Upper lobe of left lung (tissue), 6 donors: ENCODE results near the gene RPRD1B. TPM values are rescaled to one million over a fixed set of nuclear protein-coding genes. Genes with fewer than 3 reads are reported as not detected.
A peak's percentile ranks its signal among the peaks of the same experiment; 100 is the strongest.

Source experiments
- ATAC-seq, 2 donors: fragments of 200-7000 bp; cut with Tn5 transposase; one replicate each; pipeline ENCODE4 v1.9.1; 2022; ENCODE audit warnings: mild to moderate bottlenecking in 2 of 2, moderate library complexity in 2 of 2; ENCODE audit not compliant: low FRiP score in 2 of 2
- DNase-seq, 2 donors: peaks; one replicate each; pipeline ENCODE4 v3.0.0-alpha.2; 2019 to 2020
- H3K27ac ChIP-seq, 4 donors: fragments of 200-600 bp; sonication (generic); one replicate each; pipeline ENCODE4 v1.5.1; 2016 to 2019
- H3K27me3 ChIP-seq, 4 donors: fragments of 200-600 bp; sonication (generic); one replicate each; pipeline ENCODE4 v1.5.1; 2017 to 2019
- H3K36me3 ChIP-seq, 4 donors: fragments of 200-600 bp; sonication (generic); one replicate each; pipeline ENCODE4 v1.5.1; 2016 to 2019
- H3K4me1 ChIP-seq, 4 donors: fragments of 200-600 bp; sonication (generic); one replicate each; pipeline ENCODE4 v1.5.1; 2018 to 2019
- H3K4me3 ChIP-seq, 4 donors: fragments of 200-600 bp; sonication (generic); one replicate each; pipeline ENCODE4 v1.5.1; 2017 to 2019; ENCODE audit warnings: mild to moderate bottlenecking in 2 of 4, moderate library complexity in 1 of 4
- H3K9me3 ChIP-seq, 4 donors: fragments of 200-600 bp; sonication (generic); one replicate each; pipeline ENCODE4 v1.5.1; 2018 to 2019
- EP300 ChIP-seq, 4 donors: sonication (generic); formaldehyde crosslinking; IDR thresholded peaks; one replicate each; pipeline ENCODE4 v1.5.1; 2017; ENCODE audit warnings: antibody characterized with exemption in 4 of 4, control low read depth in 2 of 4
- POLR2A ChIP-seq, 4 donors: fragments of 450-650 bp; IDR thresholded peaks; one replicate each; pipeline ENCODE4 v1.5.1; 2016 to 2017; ENCODE audit warnings: antibody characterized with exemption in 4 of 4, mild to moderate bottlenecking in 2 of 4
- POLR2AphosphoS5 ChIP-seq, 2 donors: sonication (generic); formaldehyde crosslinking; IDR thresholded peaks; one replicate each; pipeline ENCODE4 v1.5.1; 2017; ENCODE audit warnings: antibody characterized with exemption in 2 of 2
- whole genome bisulfite sequencing, 2 donors: methylation state at CpG; one replicate each; pipeline ENCODE4 v1.1.5; 2017 to 2018; 5-methylcytosine and 5-hydroxymethylcytosine counted together
- total RNA-seq, 6 donors: library from RNA; depleted of rRNA in 4 of 6; stranded (reverse); fragments of >200 nt in 4 of 6; gene quantifications; one replicate each; pipeline versions ENCODE4 v1.1.0 to v1.2.1, GENCODE V29; 2016 to 2021
- TF ChIP-seq, protein P1 (sequence below), 6 experiments: fragments of 450-650 bp in 4 of 6; fragments of 200-600 bp in 2 of 6; sonication (generic) in 2 of 6; IDR thresholded peaks; one replicate each; pipeline ENCODE4 v1.5.1; 2016 to 2019; ENCODE audit warnings: antibody characterized with exemption in 6 of 6
- donor health status: DM: no; HTN: no; CAD: no; lungs with moderate emphysema.
- donor health status: DM: no; HTN: yes; CAD: no; lungs with severe emphysema.

RPRD1B gene
- total RNA-seq, 6 donors from 2014 or later: 26.0 to 75.4 (median 29.2) TPM

DNA sequence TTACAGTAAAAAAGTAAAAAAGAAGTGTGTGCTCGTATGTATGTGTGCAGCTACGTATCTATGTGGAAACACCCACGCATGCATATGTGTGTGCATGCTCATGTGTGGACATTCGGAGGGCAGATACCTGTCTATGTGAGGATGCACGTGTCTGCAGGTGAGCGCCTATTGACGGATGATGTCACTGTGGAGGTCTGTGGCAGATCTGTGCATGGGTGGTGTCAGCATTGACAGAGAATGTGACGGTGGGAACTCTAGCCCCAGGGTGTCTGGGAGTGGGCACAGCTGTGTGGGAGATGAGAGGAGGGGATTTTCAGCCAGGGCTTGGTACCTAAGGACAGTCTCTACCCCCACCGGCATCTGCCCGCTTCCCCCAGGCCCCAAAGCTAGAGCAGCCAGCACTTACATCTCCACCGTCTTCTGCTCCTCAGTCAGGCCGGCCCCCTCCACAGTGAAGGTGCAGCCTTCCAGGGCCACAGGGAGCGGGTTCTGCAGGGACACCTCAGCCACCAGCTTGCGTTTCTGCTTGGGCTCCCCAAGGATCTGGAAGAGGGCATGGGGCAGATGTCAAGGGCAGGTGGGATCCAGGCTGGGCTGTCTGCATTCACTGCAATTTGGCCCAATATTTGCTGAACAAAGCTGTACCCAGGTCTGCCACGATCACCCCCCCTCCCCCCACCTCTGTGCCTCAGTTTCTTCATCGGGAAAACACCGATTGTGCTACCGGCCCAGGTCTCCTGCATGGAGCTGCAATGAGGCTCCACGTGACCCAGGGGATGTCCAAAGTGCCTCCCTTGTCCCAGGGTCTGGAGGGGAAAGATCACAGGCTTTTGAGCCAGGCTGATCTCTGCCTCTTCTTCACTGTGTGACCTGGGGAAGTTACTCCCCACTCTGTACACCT lies 97.4 kb downstream of the RPRD1B start:
- 90 to 94% methylated on average over 15 to 19 of the region's 19 CpGs for WGBS, 2 donors
- no peaks in the 10 kb centered on the region for H3K27me3 ChIP-seq
- H3K36me3 ChIP-seq: peaks cover 0 to 68% (median 27%) of the 10 kb centered on the region in 4 donors
- H3K4me1 ChIP-seq: peaks cover 34 to 40% (median 36%) of the 10 kb centered on the region in 4 donors
- no peak for DNase-seq
- no peak for ATAC-seq
- no peak overlapping the region for H3K4me3 ChIP-seq
- H3K27ac ChIP-seq: peak overlapping the region in 2 of 4 donors; percentile 8 to 76
- TF ChIP-seq POLR2AphosphoS5 (IDR thresholded peaks at IDR 0.05) (no peak), POLR2A (IDR thresholded peaks at IDR 0.05) (no peak), EP300 (IDR thresholded peaks at IDR 0.05) (no peak)
- TF ChIP-seq, protein P1, sequence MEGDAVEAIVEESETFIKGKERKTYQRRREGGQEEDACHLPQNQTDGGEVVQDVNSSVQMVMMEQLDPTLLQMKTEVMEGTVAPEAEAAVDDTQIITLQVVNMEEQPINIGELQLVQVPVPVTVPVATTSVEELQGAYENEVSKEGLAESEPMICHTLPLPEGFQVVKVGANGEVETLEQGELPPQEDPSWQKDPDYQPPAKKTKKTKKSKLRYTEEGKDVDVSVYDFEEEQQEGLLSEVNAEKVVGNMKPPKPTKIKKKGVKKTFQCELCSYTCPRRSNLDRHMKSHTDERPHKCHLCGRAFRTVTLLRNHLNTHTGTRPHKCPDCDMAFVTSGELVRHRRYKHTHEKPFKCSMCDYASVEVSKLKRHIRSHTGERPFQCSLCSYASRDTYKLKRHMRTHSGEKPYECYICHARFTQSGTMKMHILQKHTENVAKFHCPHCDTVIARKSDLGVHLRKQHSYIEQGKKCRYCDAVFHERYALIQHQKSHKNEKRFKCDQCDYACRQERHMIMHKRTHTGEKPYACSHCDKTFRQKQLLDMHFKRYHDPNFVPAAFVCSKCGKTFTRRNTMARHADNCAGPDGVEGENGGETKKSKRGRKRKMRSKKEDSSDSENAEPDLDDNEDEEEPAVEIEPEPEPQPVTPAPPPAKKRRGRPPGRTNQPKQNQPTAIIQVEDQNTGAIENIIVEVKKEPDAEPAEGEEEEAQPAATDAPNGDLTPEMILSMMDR (IDR thresholded peaks at IDR 0.05): no peak
- no peaks in the 10 kb centered on the region for H3K9me3 ChIP-seq

GRCh38 chr20:38131588-38132121 lies 98.1 kb downstream of the RPRD1B start:
- Histone ChIP-seq H3K27ac (peak overlapping the region in 3 of 4 donors; percentile 14 to 78 (median 76)), H3K4me1 (peaks cover 33 to 40% (median 36%) of the 10 kb centered on the region in 4 donors), H3K9me3 (no peaks in the 10 kb centered on the region), H3K4me3 (no peak overlapping the region), H3K36me3 (peaks cover 0 to 76% (median 31%) of the 10 kb centered on the region in 4 donors), H3K27me3 (no peaks in the 10 kb centered on the region)
- 76 to 77% methylated on average over 3 of the region's 3 CpGs for WGBS, 2 donors
- ATAC-seq (no peak), DNase-seq (no peak)
- TF ChIP-seq EP300 (IDR thresholded peaks at IDR 0.05): no peak

GRCh38 chr20:38132156-38132909 lies 98.8 kb downstream of the RPRD1B start:
- Histone ChIP-seq H3K9me3 (no peaks in the 10 kb centered on the region), H3K27me3 (no peaks in the 10 kb centered on the region), H3K36me3 (peaks cover 0 to 82% (median 34%) of the 10 kb centered on the region in 4 donors), H3K4me1 (peaks cover 30 to 38% (median 33%) of the 10 kb centered on the region in 4 donors), H3K27ac (peak overlapping the region in 3 of 4 donors; percentile 14 to 78 (median 76)), H3K4me3 (no peak overlapping the region)
- DNase-seq: no peak
- TF ChIP-seq POLR2A (IDR thresholded peaks at IDR 0.05) (no peak), POLR2AphosphoS5 (IDR thresholded peaks at IDR 0.05) (no peak), EP300 (IDR thresholded peaks at IDR 0.05) (no peak)
- TF ChIP-seq, protein P1 (IDR thresholded peaks at IDR 0.05): no peak
- ATAC-seq: no peak
- 91 to 92% methylated on average over 25 to 26 of the region's 26 CpGs for WGBS, 2 donors

- no peak for TF ChIP-seq EP300 (IDR thresholded peaks at IDR 0.05)
- TF ChIP-seq, protein P1 (IDR thresholded peaks at IDR 0.05): no peak
- TF ChIP-seq POLR2A (IDR thresholded peaks at IDR 0.05): no peak
- TF ChIP-seq POLR2AphosphoS5 (IDR thresholded peaks at IDR 0.05): no peak
- H3K27ac ChIP-seq: peak overlapping the region in 2 of 4 donors; percentile 76 to 78
- peaks cover 29 to 36% (median 30%) of the 10 kb centered on the region in 4 donors for H3K4me1 ChIP-seq
- H3K27me3 ChIP-seq: no peaks in the 10 kb centered on the region
- no peak overlapping the region for H3K4me3 ChIP-seq
- 77 to 80% methylated on average over 10 to 11 of the region's 11 CpGs for WGBS, 2 donors
- H3K36me3 ChIP-seq: peaks cover 0 to 89% (median 41%) of the 10 kb centered on the region in 4 donors
- DNase-seq: no peak
- no peaks in the 10 kb centered on the region for H3K9me3 ChIP-seq
- no peak for ATAC-seq
Measured at GRCh38 chr20:38132910-38133501, 99.5 kb downstream of the RPRD1B start.
